GM12801 (cell line): ENCODE measurements around the gene ATP2A2.

Experiments used
- TF ChIP-seq, protein P1 (sequence below): IDR thresholded peaks from one replicate; pipeline ENCODE4 v1.5.1; 2011; ENCODE audit warnings: control low read depth; ENCODE audit not compliant: insufficient read length; ENCODE audit errors: extremely low read depth

ATP2A2 gene

DNA sequence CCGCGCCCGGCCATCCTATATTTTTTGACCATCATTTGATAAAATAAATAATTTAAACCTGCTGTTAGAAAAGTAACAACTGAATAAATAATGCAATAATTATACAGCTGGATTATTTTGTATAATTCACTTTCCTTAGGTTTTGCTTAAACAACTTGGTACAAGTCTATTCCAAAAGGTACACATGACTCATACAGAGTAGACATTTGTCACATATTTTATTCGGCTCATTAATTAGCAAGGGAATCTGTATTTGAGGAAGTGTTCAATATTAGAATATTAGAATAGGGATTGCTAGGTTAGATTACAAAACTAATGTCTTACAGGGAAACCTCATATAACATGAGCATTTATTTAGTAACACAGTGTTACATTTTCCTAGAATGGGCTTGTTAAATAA lies 48.7 kb downstream of the ATP2A2 start:
- TF ChIP-seq, protein P1, sequence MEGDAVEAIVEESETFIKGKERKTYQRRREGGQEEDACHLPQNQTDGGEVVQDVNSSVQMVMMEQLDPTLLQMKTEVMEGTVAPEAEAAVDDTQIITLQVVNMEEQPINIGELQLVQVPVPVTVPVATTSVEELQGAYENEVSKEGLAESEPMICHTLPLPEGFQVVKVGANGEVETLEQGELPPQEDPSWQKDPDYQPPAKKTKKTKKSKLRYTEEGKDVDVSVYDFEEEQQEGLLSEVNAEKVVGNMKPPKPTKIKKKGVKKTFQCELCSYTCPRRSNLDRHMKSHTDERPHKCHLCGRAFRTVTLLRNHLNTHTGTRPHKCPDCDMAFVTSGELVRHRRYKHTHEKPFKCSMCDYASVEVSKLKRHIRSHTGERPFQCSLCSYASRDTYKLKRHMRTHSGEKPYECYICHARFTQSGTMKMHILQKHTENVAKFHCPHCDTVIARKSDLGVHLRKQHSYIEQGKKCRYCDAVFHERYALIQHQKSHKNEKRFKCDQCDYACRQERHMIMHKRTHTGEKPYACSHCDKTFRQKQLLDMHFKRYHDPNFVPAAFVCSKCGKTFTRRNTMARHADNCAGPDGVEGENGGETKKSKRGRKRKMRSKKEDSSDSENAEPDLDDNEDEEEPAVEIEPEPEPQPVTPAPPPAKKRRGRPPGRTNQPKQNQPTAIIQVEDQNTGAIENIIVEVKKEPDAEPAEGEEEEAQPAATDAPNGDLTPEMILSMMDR: no peak

DNA sequence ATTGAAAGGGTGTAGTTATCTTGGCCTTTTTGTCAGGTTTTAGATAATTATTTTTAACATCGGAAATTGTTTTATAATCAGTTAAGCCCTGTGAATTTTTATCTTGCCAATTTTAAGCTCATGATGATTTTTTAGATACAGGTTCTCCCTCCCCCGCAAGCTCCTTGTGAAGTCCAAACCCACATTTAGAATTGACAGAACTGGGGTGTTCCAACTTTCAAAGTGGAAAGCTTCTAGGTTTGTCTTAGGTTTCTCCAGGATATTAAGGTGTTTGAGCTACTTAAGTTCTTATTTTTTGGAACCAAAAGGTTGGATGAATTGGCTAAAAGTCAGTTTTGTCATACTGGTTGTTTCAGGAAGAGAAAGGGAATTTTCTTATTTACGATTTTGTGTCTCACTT lies 49.1 kb downstream of the ATP2A2 start:
- TF ChIP-seq, protein P1: no peak

DNA sequence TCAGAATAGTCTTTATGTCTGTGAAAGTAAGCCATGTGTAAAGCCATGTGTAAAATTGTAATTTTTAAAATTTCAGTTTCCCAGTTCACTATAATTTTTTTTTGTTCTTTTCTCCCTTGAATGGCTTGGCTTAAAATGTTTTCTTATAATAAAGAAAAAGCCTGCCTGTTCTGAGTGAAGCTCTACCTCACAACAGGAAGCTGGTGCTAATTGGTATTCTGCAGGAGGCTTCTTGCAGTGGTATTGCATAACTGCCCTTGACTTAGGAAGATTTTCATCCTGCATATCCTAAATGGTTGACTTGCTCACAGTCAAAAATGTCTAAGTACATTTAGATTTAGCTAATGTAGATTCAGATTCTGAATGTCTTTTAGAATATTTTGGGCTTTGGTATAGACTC lies 49.5 kb downstream of the ATP2A2 start:
- TF ChIP-seq, protein P1: no peak

DNA sequence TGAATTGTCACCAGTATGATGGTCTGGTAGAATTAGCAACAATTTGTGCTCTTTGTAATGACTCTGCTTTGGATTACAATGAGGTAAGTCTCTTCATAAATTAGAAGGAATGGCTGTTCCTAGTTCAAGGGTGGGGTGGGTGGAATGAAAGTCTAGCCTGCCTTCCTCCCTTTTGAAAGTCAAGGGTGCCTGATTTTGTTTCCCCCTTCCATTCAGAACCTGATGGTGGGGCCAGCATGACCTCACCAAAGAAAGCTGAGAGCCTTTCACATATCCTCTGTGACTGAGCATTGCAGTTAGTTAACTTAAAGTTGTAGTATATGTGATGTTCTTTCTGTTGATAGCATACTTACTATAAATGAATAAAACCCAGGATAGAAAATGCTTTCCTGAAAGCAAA lies 52.2 kb downstream of the ATP2A2 start:
- TF ChIP-seq, protein P1: no peak

DNA sequence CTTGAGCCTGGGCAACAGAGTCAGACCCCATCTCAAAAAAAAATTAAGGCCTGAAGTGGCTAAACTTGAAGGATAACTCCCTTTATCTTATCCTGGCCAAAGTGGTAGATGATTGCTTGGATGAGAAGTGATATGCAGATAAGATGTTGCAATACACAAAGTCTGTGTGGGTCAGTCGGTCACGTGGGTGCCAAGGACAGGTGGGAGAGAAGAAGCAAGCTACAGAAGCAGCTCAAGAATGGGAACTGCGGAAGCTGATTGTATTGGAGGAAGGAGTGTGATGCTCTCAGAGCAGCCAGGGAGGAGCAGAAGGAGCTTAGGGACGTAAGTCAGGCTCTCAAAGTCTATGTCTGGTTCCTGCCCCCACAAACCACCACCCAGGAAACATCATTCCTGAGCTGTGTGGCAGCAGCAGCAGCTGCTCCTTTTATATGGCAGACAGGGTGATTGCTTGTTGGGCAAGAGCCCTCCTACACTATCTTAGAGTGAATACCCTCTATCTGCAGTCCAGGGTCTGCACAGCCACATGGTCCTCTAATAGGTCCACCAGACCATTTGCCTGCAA lies 54.5 kb downstream of the ATP2A2 start:
- TF ChIP-seq, protein P1: no peak

DNA sequence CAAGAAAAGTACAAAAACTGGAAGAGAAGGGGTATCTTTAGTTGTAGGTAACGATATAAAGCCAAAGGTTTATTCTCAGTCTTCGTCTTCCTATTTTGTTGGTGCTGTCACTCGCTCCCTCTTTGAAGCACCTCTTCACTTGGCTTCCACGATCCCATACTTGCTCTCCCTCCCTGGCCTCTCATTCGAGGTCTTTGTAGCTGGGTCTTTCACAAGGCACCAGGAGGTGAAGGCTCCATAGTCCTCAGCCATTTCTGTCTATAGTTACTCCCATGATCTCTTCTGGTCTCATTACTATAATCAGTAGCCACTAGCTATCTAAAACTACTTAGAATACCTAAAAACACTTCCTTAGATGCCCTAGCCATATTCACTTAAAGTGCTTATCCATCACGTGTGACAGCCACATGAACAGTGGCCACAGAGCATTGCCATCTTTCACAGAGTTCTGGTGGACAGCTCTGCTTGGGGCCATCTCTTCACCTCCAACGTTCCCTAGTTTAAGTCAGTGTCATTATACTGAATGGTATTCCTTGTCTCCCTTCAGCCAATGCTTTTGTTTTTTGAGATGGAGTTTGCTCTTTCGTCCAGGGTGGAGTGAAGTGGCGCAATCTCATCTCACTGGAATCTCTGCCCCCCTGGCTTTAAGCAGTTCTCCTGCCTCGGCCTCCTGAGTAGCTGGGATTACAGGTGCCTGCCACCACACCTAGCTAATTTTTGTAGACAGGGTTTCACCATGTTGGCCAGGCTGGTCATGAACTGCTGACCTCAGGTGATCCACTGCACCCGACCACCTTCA lies 57.1 kb downstream of the ATP2A2 start:
- TF ChIP-seq, protein P1: no peak

DNA sequence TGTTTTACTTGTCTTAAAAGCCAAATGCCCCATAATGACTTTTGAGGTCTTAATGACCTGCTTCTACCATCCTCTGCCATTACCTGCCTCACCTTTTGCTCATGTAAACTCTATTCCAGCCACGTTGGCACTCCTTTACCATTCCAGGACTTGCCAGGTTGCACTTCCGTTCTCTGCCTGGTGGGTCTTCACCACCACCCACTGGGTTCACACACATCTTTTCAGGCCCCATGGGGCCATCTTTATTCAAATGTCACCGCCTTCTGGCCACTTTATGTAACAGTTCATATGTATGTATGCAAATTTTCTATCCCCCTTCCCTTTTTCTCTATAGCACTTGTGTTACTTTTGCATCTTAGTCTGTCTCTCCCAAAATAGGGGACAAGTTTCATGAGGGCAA lies 57.7 kb downstream of the ATP2A2 start:
- TF ChIP-seq, protein P1: no peak
